ENCODE measurements around the gene PKHD1. TPM values are rescaled to one million over a fixed set of nuclear protein-coding genes. Genes with fewer than 3 reads are reported as not detected.

PKHD1 gene
- total and polyA plus RNA-seq, 2 of the 8 experiments (the other 6 are each of a cell fraction or from before 2014, with no cell fraction given): 0.06 to 0.09 TPM

GRCh38 chr6:51865996-51866395, 221.4 kb downstream of the PKHD1 start:
- Histone ChIP-seq H3K9me3 (ENCODE audit: insufficient read depth in 2 of 2, low read depth in 1 of 2, low read length in 1 of 2) (no peaks in the 10 kb centered on the region), H3K56ac (replicated peaks; ENCODE audit: insufficient read length, low read depth, low read length) (no peak overlapping the region), H3K79me1 (ENCODE audit: low read depth, low read length) (no peaks in the 10 kb centered on the region), H3K4me2 (ENCODE audit: insufficient read depth in 1 of 2, low read depth in 2 of 2, low read length in 2 of 2) (no peak overlapping the region), H3K4me3 (ENCODE audit: extremely low read depth in 1 of 4, insufficient read depth in 2 of 4, low read depth in 3 of 4, low read length in 4 of 4) (no peak overlapping the region), H2BK120ac (replicated peaks; ENCODE audit: low read depth, low read length) (no peak overlapping the region), H4K5ac (ENCODE audit: insufficient read length, low read depth, low read length) (no peak overlapping the region), H3K27ac (ENCODE audit: low read depth, low read length) (no peak overlapping the region), H2BK12ac (ENCODE audit: low read depth, low read length) (no peak overlapping the region), H2AFZ (ENCODE audit: low read length) (no peak overlapping the region), H2BK20ac (ENCODE audit: low read length) (no peak overlapping the region), H4K91ac (replicated peaks; ENCODE audit: insufficient read length, low read length) (no peak overlapping the region), H3K23me2 (ENCODE audit: low read depth, low read length) (no peaks in the 10 kb centered on the region), H3K18ac (ENCODE audit: extremely low read depth, low read length) (no peak overlapping the region), H4K20me1 (replicated peaks in 1 of 2; ENCODE audit: control insufficient read depth in 1 of 2, insufficient read depth in 2 of 2, low read length in 2 of 2) (no peaks in the 10 kb centered on the region), H3K23ac (ENCODE audit: insufficient read length) (no peak overlapping the region), H4K8ac (ENCODE audit: extremely low read depth, insufficient read depth, low read length) (no peak overlapping the region), H3K9ac (replicated peaks in 1 of 4; ENCODE audit: extremely low read depth in 1 of 4, low read depth in 3 of 4, low read length in 3 of 4) (no peak overlapping the region), H3K79me2 (ENCODE audit: control insufficient read depth in 1 of 2, insufficient read depth in 2 of 2, low read length in 2 of 2) (no peaks in the 10 kb centered on the region), H3K4ac (replicated peaks; ENCODE audit: insufficient read length, low read depth, low read length) (no peak overlapping the region), H2AK5ac (ENCODE audit: low read depth, low read length) (no peak overlapping the region), H3K4me1 (replicated peaks in 1 of 4; ENCODE audit: control insufficient read depth in 3 of 4, insufficient read depth in 4 of 4, low read length in 3 of 4) (peaks cover 0 to 8% (median 2%) of the 10 kb centered on the region in 4 experiments; a peak in 2 of 7 replicates), H3K14ac (ENCODE audit: insufficient read length) (no peak overlapping the region), H3K36me3 (ENCODE audit: control insufficient read depth in 2 of 4, insufficient read depth in 4 of 4, low read length in 3 of 4) (no peaks in the 10 kb centered on the region), H3K27me3 (replicated peaks in 1 of 4; ENCODE audit: control insufficient read depth in 3 of 4, extremely low read depth in 1 of 4, insufficient read depth in 3 of 4, low read length in 3 of 4) (no peaks in the 10 kb centered on the region), H2BK15ac (ENCODE audit: low read length) (no peak overlapping the region), H2BK5ac (ENCODE audit: low read depth, low read length) (no peak overlapping the region)
- ChIA-PET CTCF (ENCODE audit: partially characterized antibody) (interaction anchor here (1.0 to 1.7 kb wide), 2 partner anchors 10 to 94 kb away, joined by 4 read pairs; no protein-coding TSS in a partner anchor), POLR2A (ENCODE audit: partially characterized antibody) (no interaction called here)
- DNase-seq (ENCODE audit: low read depth in 1 of 2, low spot score in 2 of 2) (no peak), FAIRE-seq (no peak)
- 75% methylated on average over 1 of the region's 1 CpG; no CpG with 5 or more reads in 1 of the 2 experiments for WGBS, 2 experiments (ENCODE audit: extremely low coverage in 1 of 2, insufficient coverage in 1 of 2, insufficient read length in 1 of 2, insufficient replicate concordance in 2 of 2, low coverage in 1 of 2, low lambda C conversion rate in 2 of 2, missing lambda C conversion rate in 1 of 2)
- no peak for TF ChIP-seq EP300 (IDR thresholded peaks at IDR 0.05; ENCODE audit: borderline replicate concordance in 1 of 2, low read depth in 2 of 2, low read length in 2 of 2)
- TF ChIP-seq ATF3 (IDR thresholded peaks at IDR 0.05; ENCODE audit: insufficient read depth, low read depth, low read length): no peak
- TF ChIP-seq CREB1 (IDR thresholded peaks at IDR 0.05): no peak
- TF ChIP-seq YY1 (IDR thresholded peaks at IDR 0.05; ENCODE audit: low read depth, low read length): no peak
- TF ChIP-seq POLR2AphosphoS5 (IDR thresholded peaks at IDR 0.05; ENCODE audit: low read depth, low read length): no peak
- no peak for TF ChIP-seq SIN3A (conservative IDR thresholded peaks at IDR 0.05 in 1 of 2, IDR thresholded peaks at IDR 0.05 in 1 of 2; ENCODE audit: low read depth in 1 of 2, low read length in 2 of 2)
- no peak for TF ChIP-seq USF2 (IDR thresholded peaks at IDR 0.05; ENCODE audit: low read length)
- no peak for TF ChIP-seq RBBP5 (IDR thresholded peaks at IDR 0.05; ENCODE audit: borderline replicate concordance, low read depth, low read length)
- no peak for TF ChIP-seq MAX (IDR thresholded peaks at IDR 0.05)
- TF ChIP-seq KDM5A (IDR thresholded peaks at IDR 0.05; ENCODE audit: low read length): no peak
- TF ChIP-seq NANOG (IDR thresholded peaks at IDR 0.05; ENCODE audit: insufficient read depth, low read depth, low read length, poor library complexity, severe bottlenecking): no peak
- no peak for TF ChIP-seq MAFK (IDR thresholded peaks at IDR 0.05; ENCODE audit: low read depth, low read length)

All from H1 (cell line).